HCT116 (cell line): ENCODE measurements around the gene FLNB.

Source experiments
- CTCF ChIP-seq, 3 experiments: fragments of 200-600 bp in 1 of 3; sonication (generic) in 1 of 3; IDR thresholded peaks in 2 of 3; conservative IDR thresholded peaks in 1 of 3; 2 replicates each; pipeline ENCODE4 v1.5.1; 2012 to 2017; ENCODE audit warnings: low read depth in 2 of 3, low read length in 2 of 3, antibody characterized with exemption in 1 of 3, borderline replicate concordance in 1 of 3, control low read depth in 1 of 3, mild to moderate bottlenecking in 1 of 3, mixed read lengths in 1 of 3, mixed run types in 1 of 3, moderate library complexity in 1 of 3; ENCODE audit not compliant: insufficient read depth in 1 of 3
- FOSL1 ChIP-seq: IDR thresholded peaks from 2 replicates; pipeline ENCODE4 v1.6.1; 2012; ENCODE audit warnings: low read depth
- POLR2A ChIP-seq: IDR thresholded peaks from 2 replicates; pipeline ENCODE4 v1.7.0; 2011; ENCODE audit warnings: borderline replicate concordance; ENCODE audit not compliant: insufficient read depth, insufficient read length; ENCODE audit errors: extremely low read depth
- YY1 ChIP-seq: IDR thresholded peaks from 2 replicates; pipeline ENCODE4 v1.6.1; 2011; ENCODE audit warnings: low read length, low read depth, moderate library complexity, mild to moderate bottlenecking; ENCODE audit not compliant: insufficient replicate concordance; ENCODE audit errors: extremely low read depth

- TF ChIP-seq POLR2A = no peak
- TF ChIP-seq CTCF (IDR thresholded peaks at IDR 0.05 in 2 of 3, conservative IDR thresholded peaks at IDR 0.05 in 1 of 3; ENCODE audit: borderline replicate concordance in 1 of 3, insufficient read depth in 1 of 3, low read depth in 2 of 3, low read length in 2 of 3) = no peak
- no peak for TF ChIP-seq FOSL1
- no peak for TF ChIP-seq YY1
Observed at GRCh38 chr3:58192069-58192468, 183.8 kb downstream of the FLNB start.
